GM08714 (cell line): ENCODE results near the gene LRRC45.
A peak's percentile ranks its signal among the peaks of the same experiment; 100 is the strongest.

Experiments used
- H3K4me3 ChIP-seq: fragments of 200-500 bp; sonication (Bioruptor generic); 2 replicates; pipeline ENCODE4 v1.5.1; 2014; ENCODE audit warnings: mild to moderate bottlenecking, low read length, inconsistent platforms
- ZNF274 ChIP-seq: IDR thresholded peaks from 2 replicates; pipeline ENCODE4 v1.6.1; 2012; ENCODE audit warnings: mild to moderate bottlenecking, low read depth, low read length

Gene LRRC45

GRCh38 chr17:82028246-82028645, 5.1 kb downstream of the LRRC45 start:
- H3K4me3 ChIP-seq = no peak overlapping the region
- no peak for TF ChIP-seq ZNF274

GRCh38 chr17:82028966-82029365, 5.9 kb downstream of the LRRC45 start:
- H3K4me3 ChIP-seq = no peak overlapping the region
- no peak for TF ChIP-seq ZNF274

GRCh38 chr17:82029391-82029790, 6.3 kb downstream of the LRRC45 start:
- TF ChIP-seq ZNF274 = no peak
- H3K4me3 ChIP-seq = no peak overlapping the region

GRCh38 chr17:82029990-82030469, 6.9 kb downstream of the LRRC45 start:
- no peak overlapping the region for H3K4me3 ChIP-seq
- TF ChIP-seq ZNF274 = no peak

DNA sequence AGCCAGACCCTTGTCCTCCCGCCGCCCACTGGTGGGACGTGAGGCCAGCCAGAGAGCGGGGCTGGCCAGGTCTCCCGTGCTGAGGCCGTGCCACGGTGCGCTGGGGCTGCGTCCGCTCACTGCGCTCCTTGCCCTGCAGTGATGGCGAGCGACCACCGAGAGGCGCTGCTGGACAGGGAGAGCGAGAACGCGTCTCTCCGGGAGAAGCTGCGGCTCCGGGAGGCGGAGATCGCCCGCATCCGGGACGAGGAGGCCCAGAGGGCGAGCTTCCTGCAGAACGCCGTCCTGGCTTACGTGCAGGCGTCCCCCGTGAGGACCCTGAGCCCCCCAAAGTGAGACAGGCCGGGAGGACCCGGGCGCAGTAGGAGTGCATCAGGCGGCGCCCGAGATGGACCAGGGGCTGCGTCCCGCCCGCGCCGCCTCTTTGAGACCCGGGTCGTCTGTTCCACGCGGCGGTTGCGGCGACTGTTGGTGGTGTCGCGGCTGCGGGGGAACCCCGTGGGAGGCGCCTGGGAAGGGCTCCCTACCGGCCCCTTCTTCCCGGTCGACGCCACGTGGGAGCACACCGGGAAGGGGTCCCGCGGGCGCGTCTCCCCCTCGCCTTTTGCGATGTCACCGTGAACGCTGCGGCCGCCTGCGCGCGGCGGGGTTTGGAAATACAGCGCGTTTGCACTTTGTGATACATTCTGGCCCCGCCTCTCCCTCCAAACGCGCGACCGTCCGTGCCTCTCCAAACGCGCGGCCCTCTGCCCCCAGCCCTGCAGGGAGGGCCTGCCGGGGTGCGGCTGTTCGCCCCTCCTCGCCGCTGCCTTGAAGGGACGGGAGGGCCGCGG, 7.6 kb downstream of the LRRC45 start:
- peak overlapping the region; percentile 46; the same call in 1 of the 2 replicates for H3K4me3 ChIP-seq
- TF ChIP-seq ZNF274 = no peak

DNA sequence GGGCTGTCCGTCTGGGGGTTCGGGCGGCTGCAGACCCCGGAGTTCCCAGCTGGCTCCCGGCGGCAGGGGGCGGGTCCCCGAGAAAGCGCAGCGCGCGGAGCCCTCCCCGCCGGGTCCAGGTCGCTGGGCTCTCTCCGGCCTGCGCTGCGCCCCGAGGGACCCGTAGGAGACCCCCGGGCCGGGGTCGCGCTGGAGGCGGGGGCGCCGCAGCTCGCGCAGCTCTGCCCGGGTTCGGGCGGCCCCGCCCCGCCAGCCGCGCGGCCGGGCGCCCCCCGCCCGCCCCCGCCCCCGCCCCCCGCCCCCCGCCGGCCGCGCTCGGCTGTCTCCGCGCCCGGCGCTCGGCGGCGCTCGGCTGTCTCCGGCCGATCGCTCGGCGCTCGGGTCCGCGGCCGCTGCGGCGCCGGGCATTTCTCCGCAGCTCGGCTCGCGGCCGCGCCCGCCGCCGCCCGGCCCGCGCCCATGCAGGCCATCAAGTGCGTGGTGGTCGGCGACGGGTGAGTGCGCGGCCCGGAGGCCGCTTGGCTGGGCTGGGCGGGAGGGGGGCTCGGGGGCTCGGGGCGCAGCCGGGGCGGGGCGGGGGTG, 8.3 kb downstream of the LRRC45 start, which contains the start of gene RAC3:
RAC3 (plus strand) TSS at position 376 of the 582 bp plus-strand sequence; CDS start at position 460, 84 bp downstream.
- TF ChIP-seq ZNF274 = no peak
- peak within 1 kb of the TSS; percentile 46; the same call in 1 of the 2 replicates for H3K4me3 ChIP-seq

- no peak overlapping the region for H3K4me3 ChIP-seq
- TF ChIP-seq ZNF274 = no peak
Observed at GRCh38 chr17:82031885-82032627, 9.0 kb downstream of the LRRC45 start.

GRCh38 chr17:82033359-82034085, 10.4 kb downstream of the LRRC45 start:
- no peak overlapping the region for H3K4me3 ChIP-seq
- no peak for TF ChIP-seq ZNF274

GRCh38 chr17:82034371-82035011, 11.4 kb downstream of the LRRC45 start:
- no peak for TF ChIP-seq ZNF274
- H3K4me3 ChIP-seq = no peak overlapping the region

GRCh38 chr17:82035488-82035887, 12.4 kb downstream of the LRRC45 start:
- H3K4me3 ChIP-seq = no peak overlapping the region
- TF ChIP-seq ZNF274 = no peak

- H3K4me3 ChIP-seq = no peak overlapping the region; the same call in 1 of the 2 replicates
- no peak for TF ChIP-seq ZNF274
Observed at GRCh38 chr17:82035956-82036633, 13.0 kb downstream of the LRRC45 start.

- no peak for TF ChIP-seq ZNF274
- H3K4me3 ChIP-seq = peak overlapping the region; percentile 66; the same call in 1 of the 2 replicates
Observed at GRCh38 chr17:82036634-82037091, 13.6 kb downstream of the LRRC45 start.
